DOHH2 (cell line): ENCODE measurements around the gene PANX2.

Source experiments
- H3F3A ChIP-seq: fragments of 200-600 bp; sonication (generic), shearing (Covaris generic); 2 replicates; pipeline ENCODE4 v1.6.0; 2016; ENCODE audit warnings: antibody characterized with exemption, mild to moderate bottlenecking; ENCODE audit not compliant: control insufficient read depth, insufficient read depth
- H3K27ac ChIP-seq: fragments of 200-600 bp; sonication (generic); 2 replicates; pipeline ENCODE4 v1.5.1; 2014; ENCODE audit warnings: low read depth, mild to moderate bottlenecking, low read length, moderate library complexity
- H3K27me3 ChIP-seq: fragments of 200-600 bp; sonication (generic); 2 replicates; pipeline ENCODE4 v1.6.1; 2014; ENCODE audit warnings: mild to moderate bottlenecking, low read length, mixed read lengths; ENCODE audit not compliant: control insufficient read depth
- H3K36me3 ChIP-seq: fragments of 200-600 bp; sonication (generic); 2 replicates; pipeline ENCODE4 v1.6.1; 2014; ENCODE audit warnings: mild to moderate bottlenecking, low read length, moderate library complexity, mixed read lengths; ENCODE audit not compliant: control insufficient read depth
- H3K4me1 ChIP-seq: fragments of 200-600 bp; sonication (generic); 2 replicates; pipeline ENCODE4 v1.6.1; 2014; ENCODE audit warnings: mild to moderate bottlenecking, low read length, mixed read lengths; ENCODE audit not compliant: control insufficient read depth
- H3K4me2 ChIP-seq: fragments of 200-600 bp; sonication (generic); 2 replicates; pipeline ENCODE4 v1.6.0; 2014; ENCODE audit warnings: mild to moderate bottlenecking, low read length, moderate library complexity
- H3K4me3 ChIP-seq: fragments of 200-600 bp; sonication (generic); 2 replicates; pipeline ENCODE4 v1.5.1; 2014; ENCODE audit warnings: mild to moderate bottlenecking, low read length, mixed read lengths
- H3K79me2 ChIP-seq: fragments of 200-600 bp; sonication (generic); 2 replicates; pipeline ENCODE4 v1.6.1; 2014; ENCODE audit warnings: mild to moderate bottlenecking, low read length, mixed read lengths; ENCODE audit not compliant: control insufficient read depth
- H3K9me2 ChIP-seq: fragments of 200-600 bp; sonication (generic); replicated peaks from 2 replicates; pipeline ENCODE4 v1.6.1; 2014; ENCODE audit warnings: mild to moderate bottlenecking, low read length, mixed read lengths; ENCODE audit not compliant: control insufficient read depth
- H3K9me3 ChIP-seq: fragments of 200-600 bp; sonication (generic); 2 replicates; pipeline ENCODE4 v1.6.1; 2014; ENCODE audit warnings: antibody characterized with exemption, low read length, mixed read lengths; ENCODE audit not compliant: control insufficient read depth, insufficient read depth
- H4K20me1 ChIP-seq: fragments of 200-600 bp; sonication (generic); 2 replicates; pipeline ENCODE4 v1.6.0; 2014; ENCODE audit warnings: low read depth, mild to moderate bottlenecking, antibody characterized with exemption, low read length, moderate library complexity; ENCODE audit not compliant: control insufficient read depth, insufficient read depth
- CTCF ChIP-seq: fragments of 200-600 bp; sonication (generic); IDR thresholded peaks from one replicate; pipeline ENCODE4 v1.5.1; 2014; ENCODE audit warnings: antibody characterized with exemption, mild to moderate bottlenecking, low read depth, low read length; ENCODE audit not compliant: poor library complexity, severe bottlenecking
- EZH2phosphoT487 ChIP-seq: fragments of 200-600 bp; sonication (generic); IDR thresholded peaks from 2 replicates; pipeline ENCODE4 v1.6.1; 2017; ENCODE audit warnings: borderline replicate concordance, mild to moderate bottlenecking, antibody characterized with exemption, low read length, moderate library complexity, mixed read lengths

PANX2 gene

GRCh38 chr22:50222508-50222907, 52.0 kb downstream of the PANX2 start:
- Histone ChIP-seq H3F3A (no peaks in the 10 kb centered on the region), H4K20me1 (no peaks in the 10 kb centered on the region), H3K9me2 (no peaks in the 10 kb centered on the region), H3K36me3 (peaks cover 71% of the 10 kb centered on the region), H3K4me2 (no peak overlapping the region), H3K27ac (no peak overlapping the region), H3K4me1 (no peaks in the 10 kb centered on the region), H3K79me2 (no peaks in the 10 kb centered on the region), H3K4me3 (no peak overlapping the region), H3K9me3 (no peaks in the 10 kb centered on the region), H3K27me3 (no peaks in the 10 kb centered on the region)
- TF ChIP-seq EZH2phosphoT487 = no peak
- TF ChIP-seq CTCF = no peak

DNA sequence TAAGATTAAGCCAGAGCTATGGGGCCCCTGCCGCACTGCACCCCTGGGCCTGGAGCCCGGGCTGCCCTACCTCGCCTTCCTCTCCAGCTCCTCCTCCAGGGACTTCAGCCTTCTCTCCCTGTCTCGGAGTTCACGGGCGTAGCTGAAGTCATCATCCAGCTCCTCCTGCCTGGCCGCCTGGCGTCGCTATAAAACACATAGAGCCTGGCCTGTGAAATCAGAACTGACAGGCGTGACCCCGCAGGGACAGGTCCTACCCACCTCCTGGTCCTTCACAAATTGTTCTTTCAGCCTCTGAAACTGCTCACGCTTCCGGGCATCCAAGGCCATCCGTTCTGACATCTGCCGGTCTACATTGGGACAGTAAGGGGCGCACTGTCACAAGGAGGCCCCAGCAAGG, 53.5 kb downstream of the PANX2 start:
- no peaks in the 10 kb centered on the region for H3K79me2 ChIP-seq
- no peak overlapping the region for H3K4me2 ChIP-seq
- H3K27ac ChIP-seq = no peak overlapping the region
- H3K9me3 ChIP-seq = no peaks in the 10 kb centered on the region
- H3K9me2 ChIP-seq = no peaks in the 10 kb centered on the region
- peaks cover 59% of the 10 kb centered on the region for H3K36me3 ChIP-seq
- no peaks in the 10 kb centered on the region for H4K20me1 ChIP-seq
- TF ChIP-seq EZH2phosphoT487 (no peak), CTCF (no peak)
- no peaks in the 10 kb centered on the region for H3F3A ChIP-seq
- no peaks in the 10 kb centered on the region for H3K27me3 ChIP-seq
- H3K4me3 ChIP-seq = no peak overlapping the region
- no peaks in the 10 kb centered on the region for H3K4me1 ChIP-seq

DNA sequence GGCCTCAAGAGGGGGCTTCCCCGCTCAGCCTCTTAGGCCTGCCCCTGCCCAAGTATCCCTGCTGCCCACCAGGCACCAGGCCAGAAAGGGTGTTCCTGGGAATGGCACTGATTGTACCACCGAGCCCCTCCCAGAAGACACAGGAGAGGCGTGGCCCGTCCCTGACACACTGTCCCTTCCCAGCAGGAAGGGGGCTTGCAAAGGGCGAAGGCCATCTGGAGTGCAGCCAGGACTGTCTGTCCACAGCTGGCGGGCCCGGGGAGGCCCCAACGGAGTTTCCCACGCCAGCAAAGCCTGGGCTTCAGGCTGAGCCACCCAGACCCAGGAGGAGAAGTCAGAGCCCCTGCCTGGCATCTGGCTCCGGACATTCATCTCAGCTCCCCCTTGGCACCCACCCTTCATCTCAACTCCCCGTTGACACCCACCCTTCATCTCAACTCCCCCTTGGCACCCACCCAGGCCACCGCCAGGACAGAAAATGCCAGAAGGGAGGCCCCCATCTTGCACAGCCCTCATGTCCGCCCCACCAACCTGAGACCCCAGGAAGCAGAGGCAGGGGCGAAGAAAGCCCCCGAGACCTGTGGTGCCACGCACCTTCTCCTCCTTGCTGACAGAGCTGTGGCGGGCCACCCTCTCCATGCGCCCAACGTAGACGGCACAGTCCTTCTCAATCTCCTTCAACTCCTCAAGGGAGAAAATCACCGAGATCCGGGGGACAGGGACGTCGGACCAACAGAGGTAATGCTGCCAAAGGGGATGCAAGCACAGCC, 54.9 kb downstream of the PANX2 start:
- Histone ChIP-seq H3K27ac (no peak overlapping the region), H3K27me3 (no peaks in the 10 kb centered on the region), H3K79me2 (no peaks in the 10 kb centered on the region), H3K4me1 (no peaks in the 10 kb centered on the region), H3K4me3 (no peak overlapping the region), H3K36me3 (peaks cover 54% of the 10 kb centered on the region), H4K20me1 (no peaks in the 10 kb centered on the region), H3K9me2 (no peaks in the 10 kb centered on the region), H3K9me3 (no peaks in the 10 kb centered on the region), H3F3A (no peaks in the 10 kb centered on the region), H3K4me2 (no peak overlapping the region)
- TF ChIP-seq EZH2phosphoT487 (no peak), CTCF (no peak)
